HPDE6-E6E7 (cell line): ENCODE results near the gene ZNF789.
A peak's percentile ranks its signal among the peaks of the same experiment; 100 is the strongest.
"Not testable (repeated sequence)": the region's sequence is repeated elsewhere in the genome, so short reads cannot be mapped to it uniquely, and the experiment has no call there.

Source experiments
- DNase-seq: peaks from one replicate; pipeline ENCODE4 v3.0.0; 2011; ENCODE audit warnings: missing footprints; ENCODE audit errors: extremely low spot score

The ZNF789 gene

DNA sequence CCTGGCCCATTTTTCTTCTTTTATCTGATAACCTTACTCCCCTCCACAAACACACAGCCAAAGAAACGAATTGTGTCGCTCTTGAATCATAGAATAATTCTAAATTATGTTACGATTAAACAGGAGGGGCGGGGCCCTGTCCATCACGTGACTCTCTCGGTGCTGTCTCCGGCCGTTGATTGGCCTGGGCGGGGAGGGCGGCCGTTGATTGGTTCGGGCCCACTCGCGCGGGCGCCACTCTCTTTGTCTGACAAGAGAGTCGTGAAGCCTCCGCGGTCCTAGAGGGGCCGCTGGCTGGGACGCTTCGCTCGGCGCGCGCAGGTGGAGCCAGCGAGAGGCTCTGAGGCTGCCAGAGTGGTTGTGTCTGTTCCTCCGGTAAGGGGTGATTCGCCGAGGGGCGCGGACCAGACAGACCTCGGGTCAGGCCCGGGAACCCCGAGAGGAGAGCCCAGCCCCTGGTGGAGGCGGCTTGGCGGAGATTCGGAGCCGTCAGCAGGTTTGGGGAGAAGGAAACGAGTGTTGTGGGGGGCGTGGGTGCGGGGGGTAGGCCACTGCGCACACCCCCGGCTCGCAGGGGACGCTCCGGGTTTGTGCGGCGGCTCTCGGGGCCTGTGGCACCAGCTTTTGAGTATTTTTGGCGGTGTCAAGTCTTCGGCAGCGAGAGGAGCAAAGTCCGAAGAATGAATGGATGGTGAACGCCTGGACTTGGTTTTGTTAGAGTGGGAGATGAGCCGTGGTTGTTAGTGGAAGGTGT, at the start of gene ZNF789:
ZNF789 (plus strand) TSS at position 330 of the 754 bp plus-strand sequence. CDS start 3,567 bp downstream, outside the sequence.
- DNase-seq: peak; percentile 99

DNA sequence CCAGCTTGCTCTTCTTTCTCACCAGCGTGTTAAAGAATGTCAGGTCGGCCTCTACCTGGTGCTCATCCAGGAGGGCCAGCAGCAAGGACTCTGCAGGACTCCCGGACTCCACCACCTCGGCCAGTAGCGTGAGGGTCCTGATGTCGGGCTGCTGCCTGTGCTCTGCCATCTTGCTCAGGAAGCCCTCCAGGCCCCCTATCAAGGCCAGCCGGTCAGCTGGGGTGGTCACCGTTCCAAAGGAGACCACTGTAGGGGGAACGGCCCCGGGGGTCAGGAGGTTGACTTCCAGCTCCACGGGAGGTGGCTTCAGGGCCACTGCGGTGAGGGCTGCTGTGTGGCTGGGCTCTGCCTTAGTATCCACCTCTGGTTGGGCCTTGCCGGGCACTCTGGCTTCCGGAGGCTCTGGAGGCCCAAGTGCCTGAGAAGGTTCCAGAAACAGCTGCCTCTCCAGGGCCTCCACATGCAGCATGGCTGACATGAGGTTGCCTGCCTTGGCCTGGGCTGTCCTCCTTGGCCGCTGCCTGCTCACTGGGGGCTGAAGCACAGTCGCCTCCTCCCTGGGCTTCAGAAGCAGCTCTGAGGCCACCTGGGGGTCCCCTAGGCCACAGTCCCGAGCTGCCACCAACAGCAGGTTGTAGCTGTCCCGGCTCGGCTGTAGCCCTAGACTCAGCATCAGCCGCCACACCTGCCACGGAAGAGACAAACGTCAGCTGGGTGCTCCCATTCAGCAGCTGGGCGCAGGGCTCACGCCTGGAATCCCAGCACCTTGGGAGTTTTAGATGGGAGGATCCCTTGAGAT, 47.6 kb upstream of the ZNF789 start:
- DNase-seq: no peak

DNA sequence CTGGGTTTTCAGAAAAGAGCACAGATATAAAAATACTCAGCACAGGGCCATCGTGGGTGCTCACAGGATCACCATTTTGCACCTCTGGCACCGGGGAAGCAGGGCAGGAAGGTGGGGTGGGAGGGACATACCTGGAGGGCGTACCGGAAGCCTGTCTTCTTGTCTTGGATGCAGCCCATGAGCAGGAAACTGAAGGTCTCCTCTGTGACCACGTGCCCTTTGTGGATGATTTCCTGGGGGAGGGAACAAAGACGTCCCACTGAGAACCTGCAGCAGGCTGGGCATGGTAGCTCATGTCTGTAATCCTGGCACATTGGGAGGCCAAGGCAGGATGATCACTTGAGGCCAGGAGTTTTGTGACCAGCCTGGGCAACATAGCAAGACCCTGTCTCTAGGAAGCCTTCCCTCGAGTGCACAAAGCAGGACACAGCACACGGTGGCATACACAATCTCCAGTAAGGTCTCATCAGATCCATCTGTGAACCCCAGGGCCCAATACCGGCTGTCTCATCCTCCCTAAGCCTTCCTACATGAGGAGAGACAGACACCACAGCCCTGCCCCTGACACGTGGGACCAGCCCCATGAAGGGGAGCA, 43.6 kb upstream of the ZNF789 start:
- no peak for DNase-seq

DNA sequence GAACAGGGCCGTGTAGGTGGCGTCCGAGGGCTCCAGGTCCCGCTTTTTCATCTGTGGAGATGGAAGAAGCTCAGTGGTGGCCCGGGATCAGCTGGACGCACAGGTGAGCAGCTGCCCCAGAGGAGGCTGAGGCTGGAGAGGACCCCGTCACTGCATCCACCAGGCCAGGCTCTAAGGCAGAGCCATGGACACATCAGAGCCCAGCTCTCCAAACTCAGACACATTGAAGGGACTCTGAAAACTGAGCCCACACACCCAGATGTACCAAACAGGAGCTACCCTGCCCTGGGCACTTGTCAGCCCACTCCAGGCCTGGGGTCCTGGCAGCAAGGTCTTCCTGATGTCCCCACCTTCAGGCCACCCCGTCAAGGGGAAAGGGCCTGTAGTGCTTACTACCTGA, 42.9 kb upstream of the ZNF789 start:
- DNase-seq: no peak

DNA sequence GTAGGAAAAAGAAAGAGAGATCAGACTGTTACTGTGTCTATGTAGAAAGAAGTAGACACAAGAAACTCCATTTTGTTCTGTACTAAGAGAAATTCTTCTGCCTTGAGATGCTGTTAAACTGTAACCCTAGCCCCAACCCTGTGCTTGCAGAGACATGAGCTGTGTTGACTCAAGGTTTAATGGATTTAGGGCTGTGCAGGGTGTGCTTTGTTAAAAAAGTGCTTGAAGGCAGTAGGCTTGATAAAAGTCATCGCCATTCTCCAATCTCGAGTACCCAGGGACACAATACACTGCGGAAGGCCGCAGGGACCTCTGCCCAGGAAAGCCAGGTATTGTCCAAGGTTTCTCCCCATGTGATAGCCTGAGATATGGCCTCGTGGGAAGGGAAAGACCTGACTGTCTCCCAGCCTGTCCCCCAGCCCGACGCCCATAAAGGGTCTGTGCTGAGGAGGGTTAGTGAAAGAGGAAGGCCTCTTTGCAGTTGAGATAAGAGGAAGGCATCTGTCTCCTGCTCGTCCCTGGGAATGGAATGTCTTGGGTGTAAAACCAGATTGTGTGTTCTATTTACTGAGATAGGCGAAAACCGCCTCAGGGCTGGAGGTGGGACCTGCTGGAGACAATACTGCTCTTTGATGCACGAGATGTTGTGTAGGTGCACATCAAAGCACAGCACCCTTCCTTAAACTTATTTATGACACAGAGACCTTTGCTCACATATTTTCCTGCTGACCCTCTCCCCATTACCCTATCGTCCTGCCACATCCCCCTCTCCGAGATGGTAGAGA, 40.7 kb upstream of the ZNF789 start:
- not testable (repeated sequence) for DNase-seq

DNA sequence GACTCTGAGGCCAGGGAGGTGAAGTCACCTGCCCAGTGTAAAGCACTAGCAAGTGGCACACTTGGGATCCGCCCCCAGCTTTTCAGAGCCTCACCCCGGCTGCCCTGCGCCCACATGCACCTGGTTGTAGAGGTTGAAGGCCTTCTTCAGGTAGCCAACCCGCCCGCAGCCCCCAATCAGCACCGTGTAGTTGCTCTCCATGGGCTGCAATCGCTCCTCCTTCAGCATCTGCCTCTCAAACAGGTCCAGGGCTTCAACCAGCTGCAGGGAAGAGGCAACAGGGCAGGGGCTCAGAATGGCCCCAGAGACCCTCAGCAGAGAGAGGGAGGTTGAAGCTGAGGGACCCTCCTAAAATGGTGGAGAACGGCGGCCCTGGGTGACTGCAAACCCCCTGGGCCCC, 39.5 kb upstream of the ZNF789 start:
- no peak for DNase-seq

DNA sequence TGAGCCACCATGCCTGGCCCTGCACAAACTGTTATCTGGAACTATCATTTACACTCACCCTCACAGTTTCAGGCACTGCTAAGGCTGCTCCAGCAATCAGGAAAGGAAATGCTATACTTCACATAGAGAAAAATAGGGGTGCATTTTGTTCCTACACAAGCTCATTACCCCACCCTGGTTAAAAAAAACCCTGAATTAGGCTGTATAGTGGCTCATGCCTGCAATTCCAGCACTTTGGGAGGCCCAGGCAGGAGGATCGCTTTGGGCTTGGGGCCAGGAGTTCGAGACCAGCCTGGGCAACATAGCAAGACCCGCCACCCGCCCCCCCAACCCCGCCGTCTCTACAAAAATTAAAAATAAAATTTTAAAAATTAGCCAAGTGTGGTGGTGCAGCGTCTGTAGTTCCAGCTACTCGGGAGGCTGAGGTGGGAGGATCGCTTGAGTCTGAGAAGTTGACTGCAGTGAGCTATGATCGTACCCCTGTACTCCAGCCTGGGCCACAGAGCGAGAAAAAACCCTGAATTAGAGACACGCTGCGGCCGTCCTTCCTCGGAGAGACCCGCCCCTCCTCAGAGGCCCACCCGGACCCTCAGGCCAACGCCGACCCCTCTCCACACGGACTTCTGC, 34.6 kb upstream of the ZNF789 start:
- DNase-seq: no peak

DNA sequence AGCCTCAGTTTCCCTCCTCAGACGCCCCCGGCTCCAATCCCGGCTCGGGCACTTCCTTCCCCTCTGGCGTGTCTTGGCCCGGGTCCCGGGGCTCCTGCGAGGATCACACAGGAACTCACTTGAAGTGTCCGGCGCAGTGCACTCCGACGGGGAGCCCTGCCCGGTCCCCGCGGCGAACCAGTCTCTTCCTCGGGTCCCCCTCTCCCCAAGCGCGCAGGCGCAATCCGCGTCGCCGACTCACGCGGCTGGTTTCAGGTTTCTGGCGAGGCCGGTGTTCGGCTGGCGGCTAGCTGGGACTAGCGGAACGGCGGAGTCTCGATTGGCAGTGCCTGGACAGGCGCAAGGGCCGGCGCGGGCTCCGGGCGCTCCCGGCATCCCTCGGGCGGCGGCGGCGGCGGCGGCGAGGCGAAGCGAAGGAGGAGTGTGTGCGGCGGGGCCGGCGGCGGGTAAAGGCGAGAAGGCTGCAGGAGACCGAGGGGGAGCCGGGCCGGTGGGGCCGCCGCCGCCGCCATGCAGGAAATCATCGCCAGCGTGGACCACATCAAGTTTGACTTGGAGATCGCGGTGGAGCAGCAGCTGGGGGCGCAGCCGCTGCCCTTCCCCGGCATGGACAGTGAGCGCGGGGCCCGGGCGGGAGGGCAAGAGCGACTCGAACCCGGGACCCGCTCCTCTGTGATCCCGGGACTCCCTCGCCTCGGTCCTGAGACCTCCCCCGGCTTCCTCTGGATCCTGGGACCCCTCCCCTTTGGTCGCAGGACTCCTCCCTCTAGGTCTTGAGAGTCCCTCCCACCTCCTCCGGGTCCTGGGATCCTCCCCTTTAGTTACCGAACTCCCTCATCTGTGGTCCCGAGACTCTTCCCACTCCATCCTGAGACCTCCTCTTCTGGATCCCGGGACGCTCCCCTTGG, 33.9 kb upstream of the ZNF789 start, which contains the start of the genes CPSF4 and PTCD1:
CPSF4 (plus strand) TSS at position 371 of the 908 bp plus-strand sequence; CDS start at position 511, 140 bp downstream.
PTCD1 (minus strand) TSS at position 226 of the 908 bp plus-strand sequence. CDS start 3,556 bp downstream, outside the sequence.
- peak; percentile 99 for DNase-seq

DNA sequence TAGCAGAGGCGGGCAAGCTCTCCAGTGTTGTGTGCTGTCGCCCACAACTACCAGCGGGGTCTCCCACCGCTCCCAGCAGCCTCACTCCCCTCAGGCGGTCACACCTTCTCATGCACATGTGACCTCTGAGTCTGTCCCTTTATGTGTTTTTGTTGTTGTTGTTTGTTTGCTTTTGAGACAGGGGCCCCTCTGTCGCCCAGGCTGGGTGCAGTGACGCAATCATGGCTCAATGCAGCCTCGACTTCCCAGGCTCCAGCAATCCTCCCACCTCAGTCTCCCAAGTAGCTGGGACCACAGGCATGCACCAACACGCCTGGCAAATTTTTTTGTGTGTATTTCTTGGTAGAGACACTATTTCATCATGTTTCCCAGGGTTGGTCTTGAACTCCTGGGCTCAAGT, 32.5 kb upstream of the ZNF789 start:
- DNase-seq: no peak

DNA sequence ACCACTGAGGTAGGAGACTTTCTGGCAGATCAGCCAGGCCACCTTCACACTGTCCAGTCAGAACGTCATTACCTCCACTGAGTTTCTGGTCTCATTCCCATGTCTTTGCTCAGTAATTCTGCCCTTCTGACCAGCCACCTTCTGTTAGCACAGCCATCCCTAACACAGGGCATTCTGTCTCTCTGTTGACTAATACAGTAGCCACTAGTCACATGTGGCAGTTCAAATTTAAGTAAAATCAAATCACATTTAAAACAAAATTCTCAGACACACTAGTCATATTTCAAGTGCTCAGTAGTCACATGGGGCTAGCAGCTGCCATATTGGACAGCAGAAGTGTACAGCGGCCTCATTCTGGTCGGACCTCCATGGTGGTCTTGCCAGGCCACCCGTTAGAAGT, 26.6 kb upstream of the ZNF789 start:
- no peak for DNase-seq

DNA sequence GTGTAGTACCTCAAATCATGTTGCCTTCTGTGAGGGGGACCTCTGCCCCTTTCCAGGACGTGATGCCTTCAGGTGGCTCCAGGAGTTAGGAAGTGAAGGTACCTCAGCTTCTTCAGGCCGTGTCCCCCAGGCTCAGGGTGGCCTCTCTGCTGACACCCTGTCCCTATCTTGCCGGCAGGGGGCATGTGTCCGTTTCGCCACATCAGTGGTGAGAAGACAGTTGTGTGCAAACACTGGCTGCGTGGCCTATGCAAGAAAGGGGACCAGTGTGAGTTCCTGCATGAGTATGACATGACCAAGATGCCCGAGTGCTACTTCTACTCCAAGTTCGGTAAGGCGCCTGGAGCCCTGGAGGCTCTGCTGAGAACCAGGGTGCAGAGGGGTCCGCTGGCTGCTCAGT, 24.7 kb upstream of the ZNF789 start:
- no peak for DNase-seq

DNA sequence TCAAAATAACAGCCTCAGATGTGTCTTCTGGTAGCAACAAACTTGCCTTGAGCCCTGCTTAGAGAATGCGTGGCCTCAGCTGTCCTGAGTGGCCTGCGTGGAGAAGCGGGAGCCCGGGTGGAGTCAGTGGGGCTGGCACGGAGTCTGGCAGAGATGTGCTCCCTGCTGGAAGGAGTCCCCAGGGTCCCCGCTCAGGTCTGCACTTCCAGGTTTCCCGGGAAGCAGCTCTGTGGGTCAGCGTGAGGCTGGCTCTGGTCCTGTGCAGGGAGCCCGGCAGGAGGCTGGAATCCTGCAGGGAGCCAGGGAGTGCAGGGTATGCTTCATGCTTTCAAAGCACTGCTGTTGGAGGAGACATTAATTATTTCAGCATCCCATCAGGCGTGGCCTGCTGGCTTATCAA, 23.8 kb upstream of the ZNF789 start:
- DNase-seq: no peak

DNA sequence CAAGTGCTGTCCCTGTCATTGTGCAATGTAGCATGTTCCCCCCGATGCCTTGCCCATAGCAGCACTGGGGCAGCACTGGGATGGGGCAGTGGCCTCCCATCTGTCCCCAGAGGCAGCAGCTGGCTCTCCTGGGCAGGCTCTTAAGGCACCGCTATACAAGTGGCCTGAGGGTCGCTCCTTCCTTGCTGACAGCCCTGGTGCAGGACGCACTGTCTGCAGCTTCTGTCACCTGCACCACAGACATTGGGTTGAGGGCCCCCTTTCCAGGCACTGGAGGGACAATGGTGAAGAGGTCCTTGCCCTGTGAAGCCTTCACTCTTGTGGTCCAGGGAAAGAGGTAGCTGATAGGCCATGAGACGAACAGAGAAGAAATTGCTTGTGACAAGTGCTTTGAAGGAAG, 23.4 kb upstream of the ZNF789 start:
- no peak for DNase-seq

DNA sequence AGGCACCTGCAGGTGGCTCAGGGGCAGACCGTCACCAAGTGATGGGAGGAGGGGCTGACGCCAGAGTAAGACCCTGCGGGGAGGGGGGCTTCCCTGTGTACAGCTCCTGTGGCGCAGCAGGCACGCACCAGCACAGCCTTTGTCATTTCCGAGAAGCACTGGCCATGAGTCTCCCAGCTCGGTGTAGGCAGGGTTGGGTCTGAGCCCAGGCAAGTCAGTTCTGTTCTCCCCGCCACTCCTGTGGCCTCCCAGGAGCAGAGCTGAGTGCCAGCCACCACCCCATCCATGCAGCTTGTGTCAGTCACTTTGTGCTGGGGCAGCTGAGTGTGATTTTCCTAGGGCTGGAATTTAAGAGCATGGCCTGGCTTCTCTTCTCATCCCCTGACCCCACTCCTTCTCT, 20.8 kb upstream of the ZNF789 start:
- no peak for DNase-seq

DNA sequence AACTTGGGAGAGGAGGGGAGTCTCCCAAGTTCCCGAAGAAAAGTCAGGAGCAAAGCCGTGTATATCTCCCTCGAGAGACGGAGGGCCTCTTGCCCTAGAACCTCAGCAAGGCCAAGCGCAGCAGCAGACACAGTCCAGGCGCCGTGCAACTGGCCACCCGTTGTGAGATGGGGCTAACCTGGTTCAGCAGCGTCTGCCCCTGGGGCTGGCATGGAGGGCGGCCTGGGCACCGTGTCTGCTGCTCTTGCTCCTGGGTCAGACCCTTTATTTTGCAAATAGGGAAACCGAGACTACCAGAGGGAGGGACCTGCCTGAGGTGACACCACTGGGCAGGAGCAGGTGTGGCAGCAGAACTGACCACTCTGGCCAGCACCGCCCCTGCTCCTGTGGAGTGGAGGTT, 20.1 kb upstream of the ZNF789 start:
- DNase-seq: no peak

DNA sequence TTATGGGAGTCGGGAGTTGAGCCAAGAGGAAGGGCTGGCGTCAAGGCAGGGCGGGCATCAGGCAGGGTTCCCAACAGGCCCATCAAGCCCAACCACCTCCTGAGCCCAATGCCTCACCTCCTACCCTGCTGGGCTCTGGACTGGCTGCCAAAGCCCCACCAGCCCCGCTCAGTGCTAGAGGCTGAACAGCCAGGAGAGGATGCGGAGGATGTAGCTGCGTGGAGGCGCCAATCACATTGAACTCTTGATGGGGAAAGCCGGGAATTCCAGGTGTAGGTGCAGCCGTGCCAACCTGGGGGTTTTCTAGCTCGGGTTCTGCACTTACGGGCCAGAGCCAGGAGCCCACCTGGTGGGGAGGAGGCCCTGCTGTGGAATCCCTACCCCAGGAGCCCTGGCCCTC, 19.6 kb upstream of the ZNF789 start:
- DNase-seq: no peak

DNA sequence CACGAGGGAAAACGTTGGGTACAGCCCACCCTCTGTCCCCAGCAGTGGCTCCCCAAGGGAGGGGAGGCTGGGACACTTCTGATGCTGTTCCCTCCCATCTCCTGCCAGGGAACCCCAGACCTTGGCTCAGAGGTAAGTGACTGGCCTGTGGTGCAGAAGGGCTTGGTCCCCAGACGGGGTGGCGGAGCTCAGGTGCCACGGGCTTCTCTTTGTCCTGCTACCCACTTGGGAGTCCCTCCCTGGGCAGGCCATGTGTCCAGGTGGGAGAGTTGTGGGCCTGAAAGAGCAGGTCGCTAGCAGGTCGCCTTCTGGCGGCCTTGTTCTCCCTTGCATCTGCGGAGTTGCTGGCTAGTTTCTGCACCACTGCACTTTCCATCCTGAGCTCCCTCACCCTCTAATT, 16.8 kb upstream of the ZNF789 start:
- no peak for DNase-seq

DNA sequence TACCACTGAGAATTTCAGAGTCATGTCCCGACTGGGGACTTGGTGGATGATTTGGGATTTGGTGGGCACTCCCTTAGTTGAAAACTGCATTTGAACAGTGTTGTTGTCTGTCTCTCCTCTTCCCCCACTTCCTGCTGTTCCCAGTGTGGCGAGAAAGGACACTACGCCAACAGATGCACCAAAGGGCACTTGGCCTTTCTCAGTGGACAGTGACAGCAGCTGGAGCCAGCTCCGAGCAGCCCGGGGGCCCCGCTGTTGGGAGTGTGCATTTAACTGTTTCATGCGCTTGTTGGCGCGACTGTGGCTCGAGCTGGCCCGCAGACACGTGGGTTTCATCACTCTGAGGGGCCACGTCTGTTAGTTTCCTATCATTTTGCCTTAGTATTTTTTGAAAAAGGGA, 16.4 kb upstream of the ZNF789 start:
- DNase-seq: no peak

DNA sequence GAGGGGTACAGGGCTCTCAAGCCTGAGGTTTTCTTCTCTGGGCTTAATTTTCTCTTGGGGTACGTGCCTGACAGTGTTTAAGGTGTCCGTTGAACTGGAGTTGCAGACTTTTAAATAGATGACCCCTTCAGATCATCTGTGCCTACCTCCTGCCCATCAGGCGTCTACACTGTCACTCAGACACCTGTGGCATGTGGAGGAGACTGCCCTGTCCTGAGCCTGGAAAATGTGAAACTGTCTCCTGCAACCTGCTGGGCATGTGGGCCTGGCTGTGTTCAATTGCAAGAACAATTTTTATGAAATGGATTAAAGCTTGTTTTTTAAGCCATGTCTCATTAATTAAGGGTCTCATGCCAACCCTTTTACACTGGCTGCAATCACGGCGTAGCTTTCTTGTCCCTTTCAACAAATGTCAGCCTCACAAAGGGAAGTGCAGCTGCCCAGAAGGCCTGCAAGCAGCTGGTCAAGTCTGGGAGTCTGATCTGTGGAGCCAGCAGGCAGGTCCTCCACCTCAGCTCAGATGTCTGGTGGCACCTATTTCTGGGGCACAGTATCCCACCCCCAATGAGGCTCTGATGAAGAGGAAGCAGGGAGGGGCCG, 15.5 kb upstream of the ZNF789 start:
- no peak for DNase-seq
